Bronchial epithelial cell (primary cell): ENCODE results near the gene SLC26A4. TPM values are rescaled to one million over a fixed set of nuclear protein-coding genes. Genes with fewer than 3 reads are reported as not detected.

Source experiments
- DNase-seq: peaks from one replicate; pipeline ENCODE4 v3.0.0-alpha.2; 2010; ENCODE audit warnings: low read depth
- FAIRE-seq: peaks from 2 replicates; lab custom pipeline; 2011; peaks lifted over from hg19 to GRCh38; lab: Jason Lieb, UNC
- H3K27me3 ChIP-seq: 2 replicates; pipeline ENCODE4 v1.5.1; 2011; ENCODE audit warnings: low read length; ENCODE audit not compliant: control insufficient read depth, insufficient read depth
- H3K36me3 ChIP-seq: 2 replicates; pipeline ENCODE4 v1.5.1; 2011; ENCODE audit warnings: low read length; ENCODE audit not compliant: control insufficient read depth, insufficient read depth
- H3K4me3 ChIP-seq: 2 replicates; pipeline ENCODE4 v1.5.1; 2011; ENCODE audit warnings: mild to moderate bottlenecking, low read depth, low read length, control low read depth
- total RNA-seq: library from RNA; depleted of rRNA; stranded (reverse); fragments of >200 nt; gene quantifications from 2 replicates; pipeline ENCODE4 v1.2.1, GENCODE V29; 2014
- TF ChIP-seq, protein P1 (sequence below): IDR thresholded peaks from 2 replicates; pipeline ENCODE4 v1.5.1; 2011; ENCODE audit warnings: mild to moderate bottlenecking, moderate library complexity, low read length, control low read depth, inconsistent platforms; ENCODE audit not compliant: insufficient read depth, severe bottlenecking

The SLC26A4 gene
- total RNA-seq, 1 donor from 2014 or later, result 0.53 TPM

- DNase-seq, result peak; percentile 49
- TF ChIP-seq, protein P1, sequence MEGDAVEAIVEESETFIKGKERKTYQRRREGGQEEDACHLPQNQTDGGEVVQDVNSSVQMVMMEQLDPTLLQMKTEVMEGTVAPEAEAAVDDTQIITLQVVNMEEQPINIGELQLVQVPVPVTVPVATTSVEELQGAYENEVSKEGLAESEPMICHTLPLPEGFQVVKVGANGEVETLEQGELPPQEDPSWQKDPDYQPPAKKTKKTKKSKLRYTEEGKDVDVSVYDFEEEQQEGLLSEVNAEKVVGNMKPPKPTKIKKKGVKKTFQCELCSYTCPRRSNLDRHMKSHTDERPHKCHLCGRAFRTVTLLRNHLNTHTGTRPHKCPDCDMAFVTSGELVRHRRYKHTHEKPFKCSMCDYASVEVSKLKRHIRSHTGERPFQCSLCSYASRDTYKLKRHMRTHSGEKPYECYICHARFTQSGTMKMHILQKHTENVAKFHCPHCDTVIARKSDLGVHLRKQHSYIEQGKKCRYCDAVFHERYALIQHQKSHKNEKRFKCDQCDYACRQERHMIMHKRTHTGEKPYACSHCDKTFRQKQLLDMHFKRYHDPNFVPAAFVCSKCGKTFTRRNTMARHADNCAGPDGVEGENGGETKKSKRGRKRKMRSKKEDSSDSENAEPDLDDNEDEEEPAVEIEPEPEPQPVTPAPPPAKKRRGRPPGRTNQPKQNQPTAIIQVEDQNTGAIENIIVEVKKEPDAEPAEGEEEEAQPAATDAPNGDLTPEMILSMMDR, result no peak
- no peaks in the 10 kb centered on the region for H3K36me3 ChIP-seq
- no peak overlapping the region for H3K4me3 ChIP-seq
- FAIRE-seq, result no peak
- H3K27me3 ChIP-seq, result peaks cover 2% of the 10 kb centered on the region
These were observed 17.2 kb upstream of the SLC26A4 start for GRCh38 chr7:107643407-107643806.

DNA sequence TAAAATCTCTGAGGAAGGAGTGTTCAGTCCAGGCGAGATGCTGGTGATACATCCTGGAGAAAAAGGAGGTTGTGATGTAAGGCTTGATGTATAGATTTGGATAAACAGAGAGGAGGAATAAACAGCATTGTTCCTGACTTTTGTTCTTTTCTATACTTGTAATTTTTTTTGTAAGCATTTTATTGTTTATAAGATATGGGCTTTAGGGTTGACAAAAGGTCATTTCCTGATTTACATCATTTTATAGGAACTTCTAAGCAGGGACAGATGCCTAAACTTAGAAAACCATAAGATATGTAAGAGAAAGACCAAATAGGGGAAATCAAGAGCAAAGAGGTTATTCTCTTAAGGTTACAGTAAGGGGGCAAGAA is 16.7 kb upstream of the SLC26A4 start:
- DNase-seq, result no peak
- no peak for FAIRE-seq
- no peak overlapping the region for H3K4me3 ChIP-seq
- no peaks in the 10 kb centered on the region for H3K36me3 ChIP-seq
- peaks cover 2% of the 10 kb centered on the region for H3K27me3 ChIP-seq
- TF ChIP-seq, protein P1, result no peak

- Histone ChIP-seq H3K4me3 (no peak overlapping the region), H3K36me3 (no peaks in the 10 kb centered on the region), H3K27me3 (peaks cover 2% of the 10 kb centered on the region)
- FAIRE-seq (no peak), DNase-seq (no peak)
- TF ChIP-seq, protein P1, result no peak
These were observed 16.2 kb upstream of the SLC26A4 start for GRCh38 chr7:107644309-107644974.

- no peak for DNase-seq
- TF ChIP-seq, protein P1, result no peak
- no peak for FAIRE-seq
- Histone ChIP-seq H3K36me3 (no peaks in the 10 kb centered on the region), H3K27me3 (no peaks in the 10 kb centered on the region), H3K4me3 (no peak overlapping the region)
These were observed 8.0 kb upstream of the SLC26A4 start for GRCh38 chr7:107652642-107653041.

- DNase-seq (no peak), FAIRE-seq (no peak)
- H3K36me3 ChIP-seq, result no peaks in the 10 kb centered on the region
- TF ChIP-seq, protein P1, result no peak
- H3K4me3 ChIP-seq, result no peak overlapping the region
- H3K27me3 ChIP-seq, result peaks cover 24% of the 10 kb centered on the region
These were observed 2.2 kb upstream of the SLC26A4 start for GRCh38 chr7:107658467-107658866.

DNA sequence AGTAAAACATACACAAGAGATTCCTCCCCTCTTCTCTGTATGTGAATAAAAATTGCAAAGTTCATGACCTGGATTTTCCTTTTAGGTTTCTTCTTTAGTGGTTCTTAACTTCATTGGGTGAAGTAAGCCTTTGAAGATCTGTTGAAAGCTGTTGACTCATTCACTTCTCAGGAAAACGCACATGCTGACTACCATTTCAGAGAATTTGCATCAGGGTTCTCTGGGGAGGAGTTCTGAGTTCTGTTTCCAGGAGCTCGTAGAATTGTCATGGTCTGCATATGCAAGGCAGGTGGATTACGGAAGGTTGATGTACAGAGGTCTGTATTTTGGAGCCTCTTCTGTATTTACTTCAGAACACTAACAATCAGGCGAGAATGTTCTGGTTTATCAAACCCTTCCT is 962 bp upstream of the SLC26A4 start:
- TF ChIP-seq, protein P1, result no peak
- peak; percentile 85 for FAIRE-seq
- DNase-seq, result peak; percentile 74
- Histone ChIP-seq H3K4me3 (no peak overlapping the region), H3K36me3 (no peaks in the 10 kb centered on the region), H3K27me3 (peaks cover 24% of the 10 kb centered on the region)
